Renal pelvis (tissue), 4 donors: ENCODE measurements around the gene CABLES1. TPM values are rescaled to one million over a fixed set of nuclear protein-coding genes. Genes with fewer than 3 reads are reported as not detected.

Experiments
- DNase-seq: peaks from one replicate; pipeline ENCODE4 v3.0.0-alpha.2; 2013
- polyA plus RNA-seq, 3 donors: library from polyadenylated mRNA; unstranded; fragments of 120-200 nt; gene quantifications; one replicate each; pipeline ENCODE4 v1.2.1, GENCODE V29; 2013; ENCODE audit not compliant: insufficient read length in 3 of 3

The CABLES1 gene
- polyA plus RNA-seq, 3 donors: 23.2 to 28.0 (median 24.5) TPM

DNA sequence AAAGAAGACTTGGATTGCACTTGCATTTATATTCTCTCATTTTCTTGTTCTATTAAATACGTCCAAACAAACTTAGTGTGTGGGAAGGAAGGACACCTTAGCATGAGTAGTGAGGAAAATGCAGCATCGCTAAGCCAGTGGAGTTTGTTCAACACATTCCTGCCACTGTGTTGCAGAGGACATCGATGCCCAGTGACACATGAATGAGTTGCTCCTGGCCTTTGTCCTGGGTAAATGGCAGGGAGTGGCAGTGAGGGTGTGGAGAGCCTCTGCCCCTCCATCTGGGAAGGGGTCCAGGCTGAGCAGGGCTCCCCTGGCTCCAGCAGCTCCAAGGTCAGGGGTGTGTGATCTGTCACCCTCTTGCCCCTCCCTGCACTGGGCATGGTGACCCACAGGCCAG, 75.9 kb downstream of the CABLES1 start:
- DNase-seq: no peak

GRCh38 chr18:23212161-23212560, 76.9 kb downstream of the CABLES1 start:
- DNase-seq: no peak

GRCh38 chr18:23213200-23213599, 77.9 kb downstream of the CABLES1 start:
- DNase-seq: no peak

DNA sequence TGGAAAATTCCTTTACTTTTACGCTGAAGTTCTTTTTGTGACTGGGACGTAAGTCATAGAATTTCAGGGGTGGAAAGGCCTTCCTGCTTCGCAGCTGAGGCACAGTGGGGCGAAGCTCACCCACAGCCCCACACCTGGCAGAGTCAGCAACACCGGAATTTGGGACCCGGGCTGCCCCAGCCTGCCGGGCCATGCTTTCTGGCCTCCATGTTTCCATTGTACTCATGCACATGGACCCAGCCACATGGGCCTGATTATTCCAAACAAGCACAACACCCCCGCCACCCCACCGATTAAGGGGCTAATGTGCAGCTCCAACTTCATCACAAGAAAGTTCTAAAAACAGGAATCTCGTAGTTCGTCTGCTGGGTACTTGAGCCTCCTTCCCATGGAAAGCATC, 82.5 kb downstream of the CABLES1 start:
- no peak for DNase-seq

DNA sequence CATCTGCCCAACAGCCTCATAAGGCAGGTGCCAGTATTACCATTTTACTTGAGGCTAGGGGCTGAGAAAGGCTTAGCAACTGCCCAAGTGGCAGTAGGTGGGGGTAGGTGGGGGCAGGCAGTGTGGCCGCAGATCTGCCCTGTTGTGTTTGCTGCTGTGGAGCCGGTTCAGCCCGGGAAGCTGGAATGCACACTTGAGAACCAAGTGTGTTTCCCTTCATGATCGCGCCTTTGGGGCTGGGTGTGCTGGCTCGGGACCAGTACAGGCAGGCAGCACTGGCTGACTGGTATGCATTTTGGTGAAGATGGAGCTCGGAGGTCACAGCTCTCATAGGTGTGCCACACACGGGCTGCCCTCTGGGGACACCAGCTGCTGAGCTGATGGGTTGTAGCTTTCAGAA, 85.1 kb downstream of the CABLES1 start:
- DNase-seq: no peak

DNA sequence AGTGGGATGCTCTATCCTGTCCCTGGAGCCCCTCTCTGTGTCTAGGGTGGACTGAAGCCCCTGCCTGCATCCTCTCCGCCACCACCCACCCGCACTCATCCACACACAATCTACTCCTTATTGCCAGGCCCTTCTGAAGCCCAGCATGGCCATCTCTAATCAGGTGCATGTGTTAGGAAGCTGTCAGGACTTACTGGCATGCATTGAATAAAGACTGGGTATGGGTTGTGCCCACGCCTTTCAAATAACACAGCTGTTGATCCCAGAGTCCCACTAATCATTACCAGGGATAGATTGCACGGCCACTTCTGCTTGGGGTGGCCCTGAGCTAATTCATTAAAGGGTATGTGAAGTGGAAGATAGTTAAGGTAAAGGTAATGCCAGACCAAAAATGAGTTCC, 88.4 kb downstream of the CABLES1 start:
- no peak for DNase-seq

DNA sequence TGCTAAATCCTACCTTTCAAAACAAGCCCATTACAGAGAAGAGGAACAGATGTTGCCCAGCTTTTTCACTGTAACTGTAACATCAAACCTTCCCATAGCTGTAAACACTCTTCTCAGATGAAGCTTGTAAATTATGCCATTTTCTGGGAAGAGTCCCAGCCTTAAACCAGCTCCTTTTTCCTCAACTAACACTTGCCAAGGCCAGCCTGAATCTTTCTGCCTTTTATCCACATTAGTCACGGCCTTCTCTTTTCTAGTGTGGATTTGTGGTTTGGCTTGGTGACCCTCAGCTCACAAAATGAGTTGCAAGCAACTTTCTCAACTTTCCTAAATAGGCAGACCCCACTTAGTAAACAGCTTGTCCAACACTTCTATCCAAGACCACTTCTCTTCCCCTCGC, 90.2 kb downstream of the CABLES1 start:
- peak; percentile 77 for DNase-seq

GRCh38 chr18:23226391-23226790, 91.1 kb downstream of the CABLES1 start:
- no peak for DNase-seq

DNA sequence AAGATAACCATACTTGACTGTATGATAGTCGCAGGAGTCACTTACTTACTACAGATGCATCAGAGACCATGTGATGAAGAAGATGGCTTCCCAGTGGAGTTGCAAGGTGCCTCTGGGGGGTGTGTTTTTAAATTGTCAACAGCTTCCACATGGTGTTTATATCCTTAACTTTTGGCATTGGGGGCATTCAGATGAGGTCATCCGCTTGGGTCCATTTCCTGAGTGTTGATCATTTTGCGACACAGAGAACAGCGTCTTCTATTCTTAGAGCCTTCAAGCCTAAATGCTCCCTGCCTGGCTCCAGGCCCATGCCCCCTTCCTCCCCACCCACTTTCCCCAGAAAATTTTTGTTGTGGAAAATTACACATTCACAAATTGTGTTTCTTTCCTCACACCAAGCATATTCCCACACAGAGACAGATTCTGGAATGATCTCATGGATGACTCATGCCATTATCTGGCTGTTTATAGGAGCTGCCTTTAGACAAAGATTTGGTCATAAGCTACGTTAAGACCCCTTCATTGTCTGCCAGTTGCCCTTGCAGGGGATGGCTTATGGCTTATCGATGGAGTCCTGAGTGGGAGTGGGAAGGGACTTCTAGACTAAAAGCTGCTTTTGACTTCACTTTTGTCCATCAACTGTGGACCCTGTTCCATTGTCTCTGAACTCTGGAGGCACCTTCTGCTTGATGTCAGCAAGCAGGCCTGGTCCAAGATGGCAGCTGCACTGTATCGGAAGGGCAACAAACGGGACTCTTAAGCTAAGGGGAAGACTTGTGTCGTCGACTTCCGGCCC, 91.8 kb downstream of the CABLES1 start:
- DNase-seq: no peak

DNA sequence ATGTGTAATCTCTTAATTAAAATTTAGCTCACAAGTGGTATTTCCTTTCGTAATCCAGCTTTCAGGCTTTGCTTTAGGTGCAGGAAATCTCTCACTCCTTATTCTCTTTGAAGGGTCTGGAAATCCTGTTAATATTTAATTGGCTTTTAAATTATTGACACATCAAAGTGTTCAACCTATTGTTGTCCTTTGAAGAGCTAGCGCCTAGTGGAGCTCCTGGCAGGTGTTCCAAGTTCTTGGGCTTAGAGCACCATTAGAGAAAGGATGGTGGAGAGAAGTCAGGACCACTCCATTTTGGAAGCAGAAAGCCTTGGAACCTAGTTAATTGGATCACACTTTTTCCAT, 92.4 kb downstream of the CABLES1 start:
- peak; percentile 53 for DNase-seq

DNA sequence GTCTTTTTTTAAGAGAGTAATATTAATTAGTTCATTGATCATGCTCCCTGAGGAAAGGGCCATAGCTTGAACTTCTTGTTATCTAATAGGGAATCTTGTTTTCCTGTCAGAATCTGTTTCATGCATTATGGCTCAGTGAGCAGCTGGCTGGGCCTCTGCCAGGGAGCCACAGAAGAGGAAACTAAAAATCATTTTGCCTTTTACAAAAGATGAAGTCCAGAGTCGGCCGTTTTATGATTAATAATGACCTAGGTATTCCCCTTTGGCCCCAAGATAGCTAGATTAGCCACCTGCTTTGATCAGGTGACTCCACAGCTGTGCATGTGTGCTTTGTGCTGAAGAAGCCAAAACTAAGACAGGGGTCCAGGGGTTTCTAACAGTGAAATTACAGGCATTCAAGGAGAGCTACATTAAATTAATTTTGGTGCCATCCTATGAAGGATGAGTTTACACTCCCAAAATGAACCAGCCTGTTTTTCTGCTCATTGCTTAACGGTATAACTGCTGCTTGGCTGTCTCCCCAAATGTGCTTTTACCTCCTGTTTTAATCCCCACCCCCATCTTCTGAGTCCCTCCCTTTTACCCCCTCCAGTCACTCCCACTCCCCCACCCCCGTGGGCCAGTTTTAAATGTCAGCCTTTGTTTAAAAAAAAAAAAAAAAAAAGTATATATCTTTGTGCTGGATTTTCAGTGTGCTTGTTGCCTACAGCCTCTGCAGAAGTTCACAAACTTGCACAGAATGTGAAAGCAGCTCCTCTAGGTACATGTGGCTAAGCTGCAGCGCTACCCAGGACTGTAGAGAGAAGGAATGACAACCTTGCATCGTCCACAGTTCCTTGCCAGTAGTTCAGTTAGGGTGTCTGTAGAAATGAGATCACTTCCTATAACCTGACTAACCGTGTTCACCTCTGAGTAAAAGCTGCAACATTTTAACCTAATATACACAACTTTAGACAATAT, 93.1 kb downstream of the CABLES1 start:
- no peak for DNase-seq

DNA sequence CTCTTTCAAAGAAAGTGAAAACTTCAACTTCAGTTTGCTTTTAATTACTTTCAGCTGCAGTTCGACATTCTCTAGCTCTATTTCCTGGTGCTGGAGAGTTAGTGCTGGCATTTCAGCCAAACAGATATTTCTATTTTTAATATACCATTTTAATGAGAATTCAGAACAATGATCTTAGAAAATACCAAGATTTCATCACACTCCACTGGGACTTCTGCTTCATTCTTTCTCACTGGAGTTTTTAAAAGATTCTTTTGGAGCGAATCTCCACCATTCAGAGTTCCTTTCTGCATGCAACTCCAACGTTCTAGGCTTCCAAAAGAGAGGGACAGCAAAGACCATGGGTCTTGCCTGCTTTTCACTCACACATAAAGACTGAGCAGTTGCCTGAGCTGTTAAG, 94.2 kb downstream of the CABLES1 start:
- DNase-seq: no peak

GRCh38 chr18:23230686-23231085, 95.4 kb downstream of the CABLES1 start:
- DNase-seq: no peak

GRCh38 chr18:23231340-23232021, 96.2 kb downstream of the CABLES1 start:
- no peak for DNase-seq

DNA sequence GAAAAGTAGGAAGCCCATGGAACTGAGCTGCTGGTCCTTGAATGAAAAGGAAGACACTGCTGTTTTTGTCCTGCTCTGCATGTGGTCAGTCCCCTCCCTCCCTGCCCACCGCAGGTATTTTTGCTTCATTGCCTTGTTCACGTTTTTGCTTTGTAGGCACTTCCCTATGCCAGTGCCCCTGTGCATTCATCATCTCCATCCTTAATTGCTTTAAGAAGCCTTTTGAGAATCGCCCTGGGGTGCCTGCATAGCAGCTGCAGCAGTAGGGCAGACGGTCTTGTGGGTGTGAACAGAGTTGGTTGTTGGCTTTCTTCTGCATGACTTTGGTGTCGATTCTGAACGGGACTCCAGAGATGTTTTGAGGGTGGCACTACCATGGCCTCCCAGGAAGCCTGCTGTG, 97.0 kb downstream of the CABLES1 start:
- no peak for DNase-seq

- DNase-seq: no peak
These were observed 99.3 kb downstream of the CABLES1 start for GRCh38 chr18:23234619-23235018.

- no peak for DNase-seq
These were observed 100.1 kb downstream of the CABLES1 start for GRCh38 chr18:23235336-23235735.

DNA sequence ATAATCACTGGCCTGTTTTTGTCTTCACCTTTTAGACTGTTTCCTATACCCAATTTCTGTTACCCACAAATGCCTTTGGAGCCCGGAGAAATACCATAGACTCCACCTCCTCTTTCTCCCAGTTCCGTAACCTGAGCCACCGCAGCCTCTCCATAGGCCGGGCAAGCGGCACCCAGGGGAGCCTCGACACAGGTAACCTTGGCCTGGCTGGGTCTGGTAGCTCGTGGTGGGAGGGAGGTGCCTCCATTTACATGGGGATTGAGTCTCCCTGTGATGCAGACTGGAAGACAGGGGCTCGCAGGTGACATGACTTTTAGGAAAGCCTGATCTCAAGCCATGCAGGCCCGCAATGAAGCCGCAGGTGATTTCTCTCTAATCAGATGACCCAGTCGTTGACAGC, 100.6 kb downstream of the CABLES1 start:
- DNase-seq: no peak

- no peak for DNase-seq
These were observed 101.7 kb downstream of the CABLES1 start for GRCh38 chr18:23236876-23237468.

GRCh38 chr18:23237524-23238151, 102.4 kb downstream of the CABLES1 start:
- DNase-seq: no peak

GRCh38 chr18:23238152-23238531, 102.9 kb downstream of the CABLES1 start:
- no peak for DNase-seq
